ENCODE measurements around the gene HMGCS1. TPM values are rescaled to one million over a fixed set of nuclear protein-coding genes. Genes with fewer than 3 reads are reported as not detected.
"Not testable (repeated sequence)": the region's sequence is repeated elsewhere in the genome, so short reads cannot be mapped to it uniquely, and the experiment has no call there.

The HMGCS1 gene
- total RNA-seq, 1 experiment from 2014 or later = 20.2 TPM

DNA sequence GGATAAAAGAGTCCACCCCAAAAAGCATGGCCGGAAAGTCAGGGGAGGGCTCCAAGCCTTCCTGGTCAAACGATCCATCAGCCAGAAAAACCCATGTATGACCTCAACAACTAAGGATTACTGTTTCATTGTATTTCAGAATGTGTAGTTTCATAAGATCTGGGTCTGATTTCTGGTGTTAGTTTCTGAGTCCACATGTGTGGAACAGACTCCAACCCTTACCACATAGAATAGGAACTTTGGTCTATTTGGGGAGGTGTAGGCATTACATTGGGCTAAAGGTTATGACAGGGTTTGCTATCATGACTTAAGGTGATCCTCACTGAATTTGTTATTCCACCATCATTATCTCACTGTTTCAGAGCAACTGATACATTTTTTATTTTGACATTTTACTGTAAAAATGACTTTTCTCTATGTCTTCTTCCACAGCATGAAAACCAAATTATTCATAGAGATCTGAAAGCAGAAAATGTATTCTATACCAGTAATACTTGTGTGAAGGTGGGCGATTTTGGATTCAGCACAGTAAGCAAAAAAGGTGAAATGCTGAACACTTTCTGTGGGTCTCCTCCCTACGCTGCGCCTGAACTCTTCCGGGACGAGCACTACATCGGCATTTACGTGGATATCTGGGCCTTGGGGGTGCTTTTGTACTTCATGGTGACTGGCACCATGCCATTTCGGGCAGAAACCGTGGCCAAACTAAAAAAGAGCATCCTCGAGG is 33.5 kb downstream of the HMGCS1 start:
- DNase-seq (ENCODE audit: low read depth in 1 of 2, low spot score in 2 of 2) = no peak
- Histone ChIP-seq H3K9me3 (replicated peaks) (no peaks in the 10 kb centered on the region), H3K27me3 (replicated peaks) (no peaks in the 10 kb centered on the region; the same call in 1 of the 2 replicates), H3K27ac (no peak overlapping the region), H3K4me1 (replicated peaks) (no peaks in the 10 kb centered on the region), H3K4me3 (no peak overlapping the region), H3K36me3 (no peaks in the 10 kb centered on the region)

DNA sequence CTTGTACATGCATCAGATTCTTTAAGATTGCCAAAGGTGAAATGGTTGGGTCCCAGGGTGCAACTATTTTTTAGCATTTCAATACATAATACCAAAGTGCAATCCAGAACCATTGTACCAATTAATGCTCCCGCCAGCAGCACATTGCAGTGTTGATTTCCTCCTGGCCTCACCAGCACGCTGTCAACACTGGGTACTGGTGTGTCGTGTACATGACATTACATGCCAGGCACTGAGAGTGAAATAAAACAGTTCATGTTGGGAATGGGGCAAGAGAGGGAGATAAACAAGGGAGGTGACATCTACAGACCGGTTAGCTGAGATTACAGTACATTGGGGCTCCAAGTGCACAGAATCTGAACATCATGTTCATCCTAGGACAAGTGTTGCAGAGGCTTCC is 37.8 kb downstream of the HMGCS1 start:
- Histone ChIP-seq H3K27ac (no peak overlapping the region), H3K36me3 (no peaks in the 10 kb centered on the region), H3K27me3 (replicated peaks) (no peaks in the 10 kb centered on the region; the same call in 1 of the 2 replicates), H3K4me1 (replicated peaks) (no peaks in the 10 kb centered on the region), H3K9me3 (replicated peaks) (no peaks in the 10 kb centered on the region), H3K4me3 (no peak overlapping the region)
- no peak for DNase-seq (ENCODE audit: low read depth in 1 of 2, low spot score in 2 of 2)

DNA sequence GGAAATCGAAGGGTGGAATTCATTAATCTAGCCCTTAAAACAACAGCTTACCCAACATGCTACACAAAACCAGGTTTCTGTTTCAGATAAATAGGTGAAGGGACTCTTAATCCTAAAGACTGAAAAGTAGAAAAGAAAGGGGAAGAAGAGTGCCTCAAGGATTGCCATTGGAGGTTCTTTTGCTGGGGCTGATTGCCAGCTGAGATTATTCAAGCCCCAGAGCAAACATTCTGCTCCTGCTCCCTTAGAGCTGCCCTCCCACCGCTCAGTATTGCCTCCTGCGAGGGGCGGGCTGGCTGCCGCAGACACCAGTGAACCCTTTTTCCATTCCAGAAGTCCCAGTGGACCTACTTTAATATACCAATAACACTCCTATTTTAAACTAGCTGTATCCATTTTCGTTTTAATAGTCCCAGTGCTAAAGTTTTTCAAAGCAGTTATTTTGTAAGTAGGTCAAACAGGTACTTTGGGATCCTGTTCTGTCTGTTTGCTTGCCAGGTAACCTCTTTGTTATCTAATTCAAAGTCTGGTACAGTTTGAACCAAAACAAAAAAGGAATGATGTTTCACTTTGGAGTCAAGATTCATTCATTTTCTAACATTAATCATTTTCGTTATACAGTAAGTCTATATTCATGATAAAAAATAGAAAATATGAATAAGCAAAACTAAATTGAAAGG is 38.6 kb downstream of the HMGCS1 start:
- no peaks in the 10 kb centered on the region for H3K27me3 ChIP-seq (replicated peaks)
- no peaks in the 10 kb centered on the region for H3K4me1 ChIP-seq (replicated peaks)
- DNase-seq (ENCODE audit: low read depth in 1 of 2, low spot score in 2 of 2) = no peak
- H3K9me3 ChIP-seq (replicated peaks) = no peaks in the 10 kb centered on the region
- H3K36me3 ChIP-seq = no peaks in the 10 kb centered on the region
- no peak overlapping the region for H3K27ac ChIP-seq
- no peak overlapping the region for H3K4me3 ChIP-seq

DNA sequence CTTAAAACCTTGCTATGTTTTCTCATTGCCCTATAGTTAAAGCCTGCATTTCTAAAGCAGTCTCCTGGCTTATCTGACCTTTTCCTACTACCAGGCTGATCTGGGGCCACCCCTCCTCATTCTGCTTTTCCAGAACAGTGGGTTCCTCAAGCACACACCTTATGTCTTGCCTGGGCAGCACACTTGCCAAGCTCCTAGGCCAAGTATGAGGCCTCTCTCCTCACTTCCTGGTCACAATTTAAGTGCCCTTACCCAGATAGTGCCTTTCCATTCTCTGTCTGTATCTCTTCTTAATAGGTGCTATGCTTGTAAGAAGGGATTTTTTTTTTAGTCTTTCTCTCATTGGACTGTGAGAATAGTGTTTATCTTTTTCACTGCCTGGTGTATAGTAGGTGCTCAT is 39.7 kb downstream of the HMGCS1 start:
- H3K27me3 ChIP-seq (replicated peaks) = no peaks in the 10 kb centered on the region
- no peak for DNase-seq (ENCODE audit: low read depth in 1 of 2, low spot score in 2 of 2)
- no peak overlapping the region for H3K4me3 ChIP-seq
- no peak overlapping the region for H3K27ac ChIP-seq
- no peaks in the 10 kb centered on the region for H3K4me1 ChIP-seq (replicated peaks)
- no peaks in the 10 kb centered on the region for H3K36me3 ChIP-seq
- no peaks in the 10 kb centered on the region for H3K9me3 ChIP-seq (replicated peaks)

DNA sequence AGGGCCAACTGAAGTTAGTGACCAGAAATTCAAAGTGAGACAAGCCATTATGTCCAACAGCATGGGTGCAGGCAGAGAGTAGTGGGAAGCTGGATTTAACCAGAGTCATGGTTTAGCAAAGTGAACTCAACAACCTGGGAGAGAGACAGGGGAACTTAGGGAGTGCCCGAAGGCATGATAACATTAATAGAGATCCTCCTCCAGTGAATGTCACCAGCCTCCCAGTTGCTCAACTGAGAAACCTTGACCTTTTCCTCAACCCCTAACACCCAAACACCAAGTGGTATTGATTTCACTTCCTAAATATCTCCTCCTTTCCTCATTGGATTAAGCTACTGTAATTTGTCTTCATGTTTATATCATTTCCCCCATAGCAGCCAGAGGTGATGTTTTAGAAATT is 42.6 kb downstream of the HMGCS1 start:
- no peak for DNase-seq (ENCODE audit: low read depth in 1 of 2, low spot score in 2 of 2)
- H3K27me3 ChIP-seq (replicated peaks) = no peaks in the 10 kb centered on the region
- H3K4me1 ChIP-seq (replicated peaks) = no peaks in the 10 kb centered on the region

DNA sequence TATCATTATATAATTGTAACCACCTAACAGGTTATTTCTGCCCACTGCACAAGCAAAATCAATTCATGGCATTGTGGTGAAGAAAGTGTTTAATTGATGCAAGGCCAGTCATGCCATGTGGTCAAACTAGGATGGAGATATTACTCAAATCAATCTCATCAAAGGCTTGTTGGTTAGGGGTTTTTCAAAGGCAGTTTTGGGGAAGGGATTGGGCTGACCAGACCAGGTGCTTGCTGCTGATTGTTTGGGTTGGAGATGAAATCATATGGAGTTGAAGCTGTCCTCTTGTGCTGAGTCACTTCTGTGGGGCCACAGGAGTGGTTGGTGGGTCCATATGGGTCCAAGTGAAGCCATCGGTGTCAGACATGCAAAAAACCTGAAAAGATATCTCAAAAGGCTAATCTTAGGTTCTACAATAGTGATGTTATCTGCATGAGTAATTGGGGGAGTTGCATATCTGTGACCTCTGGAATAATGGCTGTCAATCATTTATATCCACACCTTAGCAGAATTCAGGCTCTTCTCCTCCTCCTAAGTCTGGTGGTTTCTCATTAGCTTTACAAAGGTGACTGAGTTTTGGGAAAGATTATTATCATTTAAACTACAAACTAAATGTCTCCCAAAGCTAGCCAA is 44.9 kb downstream of the HMGCS1 start:
- no peak overlapping the region for H3K4me3 ChIP-seq
- H3K9me3 ChIP-seq (replicated peaks) = no peaks in the 10 kb centered on the region
- no peaks in the 10 kb centered on the region for H3K4me1 ChIP-seq (replicated peaks)
- H3K27me3 ChIP-seq (replicated peaks) = no peaks in the 10 kb centered on the region
- DNase-seq (ENCODE audit: low read depth in 1 of 2, low spot score in 2 of 2) = no peak
- H3K36me3 ChIP-seq = no peaks in the 10 kb centered on the region
- H3K27ac ChIP-seq = no peak overlapping the region

More for the DNA sequence above, 42.6 kb downstream of the HMGCS1 start:
- Histone ChIP-seq H3K27ac (no peak overlapping the region), H3K4me3 (no peak overlapping the region), H3K9me3 (replicated peaks) (no peaks in the 10 kb centered on the region), H3K36me3 (no peaks in the 10 kb centered on the region)

DNA sequence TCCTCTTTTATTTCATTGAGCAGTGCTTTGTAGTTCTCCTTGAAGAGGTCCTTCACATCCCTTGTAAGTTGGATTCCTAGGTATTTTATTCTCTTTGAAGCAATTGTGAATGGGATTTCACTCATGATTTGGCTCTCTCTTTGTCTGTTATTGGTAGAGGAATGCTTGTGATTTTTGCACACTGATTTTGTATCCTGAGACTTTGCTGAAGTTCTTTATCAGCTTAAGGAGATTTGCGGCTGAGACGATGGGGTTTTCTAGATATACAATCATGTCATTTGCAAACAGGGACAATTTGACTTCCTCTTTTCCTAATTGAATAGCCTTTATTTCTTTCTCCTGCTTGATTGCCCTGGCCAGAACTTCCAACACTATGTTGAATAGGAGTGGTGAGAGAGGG is 50.9 kb downstream of the HMGCS1 start:
- H3K9me3 ChIP-seq (replicated peaks); H3K27me3 ChIP-seq (replicated peaks); H3K36me3 ChIP-seq; H3K4me1 ChIP-seq (replicated peaks); DNase-seq (ENCODE audit: low read depth in 1 of 2, low spot score in 2 of 2); H3K27ac ChIP-seq; H3K4me3 ChIP-seq: not testable (repeated sequence)

DNA sequence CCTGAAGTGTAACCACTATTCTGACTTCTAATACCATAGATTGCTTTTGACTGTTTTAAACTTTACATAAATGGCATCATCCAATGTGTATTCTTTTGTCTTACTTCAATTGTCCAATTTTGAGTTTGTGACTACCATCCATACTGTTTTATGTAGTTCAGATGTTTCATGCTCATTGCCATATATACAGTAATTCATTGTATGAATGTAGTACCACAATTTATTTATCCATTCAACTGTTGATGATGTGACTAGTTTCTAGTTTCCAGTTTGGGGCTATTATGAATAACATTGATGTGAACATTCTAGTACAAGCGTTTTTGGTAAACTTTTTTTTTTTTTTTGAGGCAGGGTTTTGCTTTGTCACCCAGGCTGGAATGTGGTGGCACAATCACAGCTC is 55.1 kb downstream of the HMGCS1 start:
- no peak overlapping the region for H3K4me3 ChIP-seq
- no peaks in the 10 kb centered on the region for H3K27me3 ChIP-seq (replicated peaks)
- H3K27ac ChIP-seq = no peak overlapping the region
- no peaks in the 10 kb centered on the region for H3K9me3 ChIP-seq (replicated peaks)
- DNase-seq (ENCODE audit: low read depth in 1 of 2, low spot score in 2 of 2) = no peak
- H3K36me3 ChIP-seq = no peaks in the 10 kb centered on the region
- H3K4me1 ChIP-seq (replicated peaks) = no peaks in the 10 kb centered on the region

DNA sequence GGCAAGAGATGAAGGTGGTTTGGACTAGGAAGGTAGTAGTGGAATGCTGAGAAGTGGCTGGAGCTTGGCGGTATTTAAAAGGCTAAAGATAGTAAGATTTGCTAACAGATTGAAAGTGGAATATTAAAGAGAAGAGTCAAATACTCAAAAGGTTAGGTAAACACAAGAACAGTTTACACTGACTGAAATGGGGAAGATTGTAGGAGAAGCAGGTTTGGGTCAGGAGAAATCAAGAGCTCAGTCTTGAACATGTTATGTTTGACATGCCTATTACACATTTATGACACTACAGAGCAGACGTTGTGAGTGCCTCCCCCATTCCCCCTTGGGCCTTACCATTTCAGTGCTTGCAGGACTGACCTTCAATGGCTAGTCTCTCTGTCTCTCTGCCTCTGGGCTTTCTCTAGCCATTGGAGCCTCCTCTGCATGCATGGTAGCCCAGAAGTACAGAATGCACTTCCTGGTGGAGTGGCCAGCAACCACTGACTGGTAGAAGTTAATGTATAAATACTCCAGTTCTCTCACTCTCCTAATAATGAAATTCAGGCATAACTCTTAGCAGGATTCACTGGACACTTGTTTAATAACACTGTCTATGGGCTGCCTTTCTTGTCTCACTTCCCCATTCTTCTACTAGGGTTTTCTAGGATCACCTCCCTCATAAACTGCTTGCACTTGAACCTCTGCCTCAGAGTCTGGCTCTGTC is 56.8 kb downstream of the HMGCS1 start:
- no peaks in the 10 kb centered on the region for H3K9me3 ChIP-seq (replicated peaks)
- no peak overlapping the region for H3K4me3 ChIP-seq
- H3K27ac ChIP-seq = no peak overlapping the region
- H3K36me3 ChIP-seq = no peaks in the 10 kb centered on the region
- H3K4me1 ChIP-seq (replicated peaks) = no peaks in the 10 kb centered on the region
- no peak for DNase-seq (ENCODE audit: low read depth in 1 of 2, low spot score in 2 of 2)
- 0 out of 2 replicates have a peak, but pooled peaks cover 1% of the 10 kb centered on the region for H3K27me3 ChIP-seq (replicated peaks)

DNA sequence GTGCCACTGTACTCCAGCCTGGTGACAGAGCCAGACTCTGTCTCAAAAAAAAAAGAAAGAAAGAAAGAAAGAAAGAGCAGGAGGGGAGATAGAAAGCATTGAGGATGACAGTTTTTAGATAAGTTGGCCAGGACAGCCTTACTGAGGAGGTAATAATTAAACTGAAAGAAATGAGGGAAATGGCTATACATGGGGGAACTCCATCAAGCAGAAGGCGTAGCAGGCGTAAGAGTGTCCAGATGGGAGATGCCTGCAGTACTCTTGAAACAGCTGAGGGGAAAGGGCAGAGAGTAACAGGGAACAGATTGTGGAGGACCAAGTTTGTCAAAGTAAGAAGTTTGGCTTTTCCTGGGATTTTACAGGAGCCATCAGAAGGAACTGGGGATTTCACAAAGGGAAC is 57.5 kb downstream of the HMGCS1 start:
- Histone ChIP-seq H3K27ac (no peak overlapping the region), H3K4me1 (replicated peaks) (no peaks in the 10 kb centered on the region), H3K4me3 (no peak overlapping the region), H3K9me3 (replicated peaks) (no peaks in the 10 kb centered on the region), H3K36me3 (no peaks in the 10 kb centered on the region), H3K27me3 (replicated peaks) (0 out of 2 replicates have a peak, but pooled peaks cover 4% of the 10 kb centered on the region)
- no peak for DNase-seq (ENCODE audit: low read depth in 1 of 2, low spot score in 2 of 2)

DNA sequence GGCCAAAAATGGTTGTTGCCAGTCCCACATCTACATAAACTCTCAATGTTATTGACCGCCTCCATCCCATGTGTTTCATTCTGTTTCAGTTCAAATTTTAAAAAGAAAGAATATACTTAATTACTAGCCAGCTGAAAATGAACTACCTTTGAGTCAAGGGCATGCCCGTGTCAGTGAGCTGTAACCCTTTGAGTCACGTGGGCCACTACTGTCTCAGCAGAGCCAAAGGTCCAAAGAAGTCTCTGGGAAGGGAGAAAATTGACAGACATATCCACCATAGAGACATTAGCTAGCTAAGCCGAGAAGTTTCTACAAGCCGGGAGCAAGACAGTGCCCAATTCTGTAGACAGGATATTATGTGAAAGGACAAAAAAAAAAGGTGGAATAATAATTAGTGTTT is 61.5 kb downstream of the HMGCS1 start:
- H3K36me3 ChIP-seq = no peaks in the 10 kb centered on the region
- H3K4me1 ChIP-seq (replicated peaks) = no peaks in the 10 kb centered on the region
- H3K27ac ChIP-seq = no peak overlapping the region
- no peak overlapping the region for H3K4me3 ChIP-seq
- no peaks in the 10 kb centered on the region for H3K9me3 ChIP-seq (replicated peaks)
- H3K27me3 ChIP-seq (replicated peaks) = 0 out of 2 replicates have a peak, but pooled peaks cover 4% of the 10 kb centered on the region
- no peak for DNase-seq (ENCODE audit: low read depth in 1 of 2, low spot score in 2 of 2)

DNA sequence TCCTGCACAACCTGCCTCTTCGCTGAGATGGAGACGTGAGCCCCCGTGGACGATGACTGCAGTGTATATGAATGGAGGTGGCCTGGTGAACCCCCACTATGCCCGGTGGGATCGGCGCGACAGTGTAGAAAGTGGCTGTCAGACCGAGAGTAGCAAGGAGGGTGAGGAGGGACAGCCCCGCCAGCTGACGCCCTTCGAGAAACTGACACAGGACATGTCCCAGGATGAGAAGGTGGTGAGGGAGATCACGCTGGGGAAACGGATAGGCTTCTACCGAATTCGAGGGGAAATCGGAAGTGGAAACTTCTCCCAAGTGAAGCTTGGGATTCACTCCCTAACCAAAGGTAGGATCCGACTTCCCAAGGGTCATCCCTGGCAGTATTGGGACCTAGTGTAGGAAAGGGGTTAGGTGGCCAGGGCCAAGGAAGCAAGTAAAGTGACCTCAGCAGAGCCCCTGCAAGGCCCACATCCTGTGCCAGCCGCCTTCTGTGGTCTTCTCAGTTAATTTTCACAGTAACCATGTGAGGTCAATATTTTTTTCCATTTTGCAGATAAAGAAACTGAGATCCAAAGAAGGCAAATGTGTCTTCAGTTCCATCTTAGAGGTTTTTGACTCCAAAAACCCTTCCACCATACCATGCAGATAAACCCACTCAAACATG is 67.4 kb downstream of the HMGCS1 start:
- no peak overlapping the region for H3K27ac ChIP-seq
- H3K27me3 ChIP-seq (replicated peaks) = no peaks in the 10 kb centered on the region
- H3K4me3 ChIP-seq = no peak overlapping the region
- no peaks in the 10 kb centered on the region for H3K36me3 ChIP-seq
- DNase-seq (ENCODE audit: low read depth in 1 of 2, low spot score in 2 of 2) = no peak
- H3K4me1 ChIP-seq (replicated peaks) = no peaks in the 10 kb centered on the region
- no peaks in the 10 kb centered on the region for H3K9me3 ChIP-seq (replicated peaks)

DNA sequence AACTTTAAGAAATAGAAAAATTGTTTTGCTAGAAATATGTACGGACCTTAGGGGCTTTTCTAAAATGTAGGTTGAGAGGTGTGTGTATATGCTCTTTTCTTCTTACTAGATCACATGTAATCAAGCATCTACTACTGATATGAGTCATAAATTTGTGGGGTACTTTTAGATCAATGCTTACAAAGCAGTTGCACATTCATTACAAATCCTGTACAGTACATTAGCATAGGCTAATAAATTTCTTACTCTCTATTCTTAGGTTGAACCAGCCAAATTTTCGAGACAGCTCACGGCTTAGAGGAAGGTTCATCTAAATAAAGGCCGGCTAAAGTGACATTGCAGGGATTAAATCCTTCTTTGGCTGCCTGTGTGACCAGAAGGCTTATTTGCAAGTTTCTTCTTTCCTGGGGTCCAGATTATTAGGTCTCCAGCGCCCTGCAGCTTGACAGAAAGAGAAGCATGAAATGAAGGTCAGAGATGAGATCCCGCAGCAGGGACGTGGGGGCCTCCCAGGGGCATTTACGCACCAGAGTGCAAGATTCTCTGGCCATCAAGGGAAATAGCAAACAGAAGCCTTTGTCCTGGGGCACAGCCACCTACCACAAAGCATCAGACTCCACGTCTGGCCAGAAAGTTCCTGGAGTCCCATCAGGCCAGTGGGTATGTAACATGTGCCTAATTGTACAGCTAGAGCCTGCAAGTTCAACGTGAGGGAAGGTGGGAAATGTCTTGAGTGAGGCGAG is 68.2 kb downstream of the HMGCS1 start:
- Histone ChIP-seq H3K4me1 (replicated peaks) (no peaks in the 10 kb centered on the region), H3K27me3 (replicated peaks) (no peaks in the 10 kb centered on the region), H3K36me3 (no peaks in the 10 kb centered on the region), H3K27ac (no peak overlapping the region), H3K4me3 (no peak overlapping the region), H3K9me3 (replicated peaks) (no peaks in the 10 kb centered on the region)
- no peak for DNase-seq (ENCODE audit: low read depth in 1 of 2, low spot score in 2 of 2)
